ENCODE measurements around the gene FAM24A. TPM values are rescaled to one million over a fixed set of nuclear protein-coding genes. Genes with fewer than 3 reads are reported as not detected.

Gene FAM24A
- total RNA-seq, 1 donor from 2014 or later = not detected

GRCh38 chr10:122877264-122877663 is 33.1 kb upstream of the FAM24A start:
- H3K9me3 Mint-ChIP-seq (ENCODE audit: unreplicated experiment) = no peaks in the 10 kb centered on the region
- no peak overlapping the region for H3K4me3 Mint-ChIP-seq (ENCODE audit: unreplicated experiment)
- H3K27ac Mint-ChIP-seq (ENCODE audit: unreplicated experiment) = no peak overlapping the region
- no peaks in the 10 kb centered on the region for H3K27me3 Mint-ChIP-seq (ENCODE audit: unreplicated experiment)
- no peak for TF ChIP-seq CTCF (IDR thresholded peaks at IDR 0.05; ENCODE audit: unreplicated experiment)
- H3K4me1 Mint-ChIP-seq (ENCODE audit: unreplicated experiment) = peaks cover 6% of the 10 kb centered on the region
- H3K36me3 Mint-ChIP-seq (ENCODE audit: low read depth, unreplicated experiment) = no peaks in the 10 kb centered on the region
- no peak for DNase-seq (ENCODE audit: low spot score)

- no peak for TF ChIP-seq CTCF (IDR thresholded peaks at IDR 0.05; ENCODE audit: unreplicated experiment)
- peaks cover 6% of the 10 kb centered on the region for H3K4me1 Mint-ChIP-seq (ENCODE audit: unreplicated experiment)
- no peaks in the 10 kb centered on the region for H3K9me3 Mint-ChIP-seq (ENCODE audit: unreplicated experiment)
- peak overlapping the region; percentile 76 for H3K4me3 Mint-ChIP-seq (ENCODE audit: unreplicated experiment)
- no peak overlapping the region for H3K27ac Mint-ChIP-seq (ENCODE audit: unreplicated experiment)
- DNase-seq (ENCODE audit: low spot score) = no peak
- H3K36me3 Mint-ChIP-seq (ENCODE audit: low read depth, unreplicated experiment) = no peaks in the 10 kb centered on the region
- H3K27me3 Mint-ChIP-seq (ENCODE audit: unreplicated experiment) = no peaks in the 10 kb centered on the region
These were observed 31.5 kb upstream of the FAM24A start for GRCh38 chr10:122878799-122879338.

GRCh38 chr10:122879339-122880273 is 30.8 kb upstream of the FAM24A start, which contains the start of gene FAM24B:
Gene FAM24B (minus strand): TSS chr10:122879581. CDS start chr10:122850515, 29,066 bp downstream.
- no peak for TF ChIP-seq CTCF (IDR thresholded peaks at IDR 0.05; ENCODE audit: unreplicated experiment)
- Mint-ChIP-seq H3K9me3 (ENCODE audit: unreplicated experiment) (no peaks in the 10 kb centered on the region), H3K4me3 (ENCODE audit: unreplicated experiment) (peak within 1 kb of the TSS; percentile 84), H3K4me1 (ENCODE audit: unreplicated experiment) (peaks cover 6% of the 10 kb centered on the region), H3K27me3 (ENCODE audit: unreplicated experiment) (no peaks in the 10 kb centered on the region), H3K27ac (ENCODE audit: unreplicated experiment) (no peak within 1 kb of the TSS), H3K36me3 (ENCODE audit: low read depth, unreplicated experiment) (no peaks in the 10 kb centered on the region)
- DNase-seq (ENCODE audit: low spot score) = peak; percentile 87

- peaks cover 6% of the 10 kb centered on the region for H3K4me1 Mint-ChIP-seq (ENCODE audit: unreplicated experiment)
- no peaks in the 10 kb centered on the region for H3K36me3 Mint-ChIP-seq (ENCODE audit: low read depth, unreplicated experiment)
- no peak overlapping the region for H3K4me3 Mint-ChIP-seq (ENCODE audit: unreplicated experiment)
- H3K9me3 Mint-ChIP-seq (ENCODE audit: unreplicated experiment) = no peaks in the 10 kb centered on the region
- TF ChIP-seq CTCF (IDR thresholded peaks at IDR 0.05; ENCODE audit: unreplicated experiment) = no peak
- DNase-seq (ENCODE audit: low spot score) = no peak
- no peak overlapping the region for H3K27ac Mint-ChIP-seq (ENCODE audit: unreplicated experiment)
- H3K27me3 Mint-ChIP-seq (ENCODE audit: unreplicated experiment) = no peaks in the 10 kb centered on the region
These were observed 27.6 kb upstream of the FAM24A start for GRCh38 chr10:122882766-122883165.

- Mint-ChIP-seq H3K9me3 (ENCODE audit: unreplicated experiment) (no peaks in the 10 kb centered on the region), H3K27ac (ENCODE audit: unreplicated experiment) (no peak overlapping the region), H3K36me3 (ENCODE audit: low read depth, unreplicated experiment) (no peaks in the 10 kb centered on the region), H3K4me3 (ENCODE audit: unreplicated experiment) (no peak overlapping the region), H3K27me3 (ENCODE audit: unreplicated experiment) (no peaks in the 10 kb centered on the region), H3K4me1 (ENCODE audit: unreplicated experiment) (no peaks in the 10 kb centered on the region)
- DNase-seq (ENCODE audit: low spot score) = no peak
- no peak for TF ChIP-seq CTCF (IDR thresholded peaks at IDR 0.05; ENCODE audit: unreplicated experiment)
These were observed 26.2 kb upstream of the FAM24A start for GRCh38 chr10:122884166-122884565.

All from endothelial cell (in vitro differentiated cells).